ENCODE measurements around the gene C20orf141. TPM values are rescaled to one million over a fixed set of nuclear protein-coding genes. Genes with fewer than 3 reads are reported as not detected.

The C20orf141 gene
- total RNA-seq, 6 donors from 2014 or later = not detected

DNA sequence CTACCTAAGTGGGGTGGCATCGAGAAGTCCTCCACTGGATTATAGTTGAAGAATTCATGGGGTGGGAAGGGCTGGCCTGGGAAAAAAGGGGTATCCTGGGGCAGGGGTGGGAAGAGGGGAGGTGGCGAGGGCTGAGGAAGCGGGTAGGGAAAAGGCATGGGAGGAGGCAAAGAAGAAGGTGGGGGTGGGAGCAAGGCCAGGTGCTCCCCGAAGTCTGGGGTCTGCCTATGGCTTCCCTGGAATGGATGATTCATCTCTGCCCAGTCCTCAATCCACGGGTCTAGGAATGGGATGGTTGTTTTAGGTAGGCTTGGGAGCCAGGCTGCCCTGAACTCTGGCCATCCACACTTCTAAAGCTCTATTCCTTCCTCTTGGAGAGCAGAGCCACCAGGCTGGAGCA lies 21.2 kb downstream of the C20orf141 start:
- ATAC-seq (ENCODE audit: low FRiP score in 2 of 2) (no peak), DNase-seq (no peak)
- Histone ChIP-seq H3K36me3 (peaks cover 0 to 17% (median 3%) of the 10 kb centered on the region in 4 donors), H3K27ac (no peak overlapping the region), H3K4me1 (peaks cover 11 to 17% (median 13%) of the 10 kb centered on the region in 4 donors), H3K9me3 (no peaks in the 10 kb centered on the region), H3K27me3 (no peaks in the 10 kb centered on the region), H3K4me3 (no peak overlapping the region)
- 86 to 91% methylated on average over 5 of the region's 5 CpGs for WGBS, 2 donors
- TF ChIP-seq POLR2AphosphoS5 (IDR thresholded peaks at IDR 0.05) (no peak), EP300 (IDR thresholded peaks at IDR 0.05) (no peak), POLR2A (IDR thresholded peaks at IDR 0.05) (no peak)
- TF ChIP-seq, protein P1, sequence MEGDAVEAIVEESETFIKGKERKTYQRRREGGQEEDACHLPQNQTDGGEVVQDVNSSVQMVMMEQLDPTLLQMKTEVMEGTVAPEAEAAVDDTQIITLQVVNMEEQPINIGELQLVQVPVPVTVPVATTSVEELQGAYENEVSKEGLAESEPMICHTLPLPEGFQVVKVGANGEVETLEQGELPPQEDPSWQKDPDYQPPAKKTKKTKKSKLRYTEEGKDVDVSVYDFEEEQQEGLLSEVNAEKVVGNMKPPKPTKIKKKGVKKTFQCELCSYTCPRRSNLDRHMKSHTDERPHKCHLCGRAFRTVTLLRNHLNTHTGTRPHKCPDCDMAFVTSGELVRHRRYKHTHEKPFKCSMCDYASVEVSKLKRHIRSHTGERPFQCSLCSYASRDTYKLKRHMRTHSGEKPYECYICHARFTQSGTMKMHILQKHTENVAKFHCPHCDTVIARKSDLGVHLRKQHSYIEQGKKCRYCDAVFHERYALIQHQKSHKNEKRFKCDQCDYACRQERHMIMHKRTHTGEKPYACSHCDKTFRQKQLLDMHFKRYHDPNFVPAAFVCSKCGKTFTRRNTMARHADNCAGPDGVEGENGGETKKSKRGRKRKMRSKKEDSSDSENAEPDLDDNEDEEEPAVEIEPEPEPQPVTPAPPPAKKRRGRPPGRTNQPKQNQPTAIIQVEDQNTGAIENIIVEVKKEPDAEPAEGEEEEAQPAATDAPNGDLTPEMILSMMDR (IDR thresholded peaks at IDR 0.05) = no peak

DNA sequence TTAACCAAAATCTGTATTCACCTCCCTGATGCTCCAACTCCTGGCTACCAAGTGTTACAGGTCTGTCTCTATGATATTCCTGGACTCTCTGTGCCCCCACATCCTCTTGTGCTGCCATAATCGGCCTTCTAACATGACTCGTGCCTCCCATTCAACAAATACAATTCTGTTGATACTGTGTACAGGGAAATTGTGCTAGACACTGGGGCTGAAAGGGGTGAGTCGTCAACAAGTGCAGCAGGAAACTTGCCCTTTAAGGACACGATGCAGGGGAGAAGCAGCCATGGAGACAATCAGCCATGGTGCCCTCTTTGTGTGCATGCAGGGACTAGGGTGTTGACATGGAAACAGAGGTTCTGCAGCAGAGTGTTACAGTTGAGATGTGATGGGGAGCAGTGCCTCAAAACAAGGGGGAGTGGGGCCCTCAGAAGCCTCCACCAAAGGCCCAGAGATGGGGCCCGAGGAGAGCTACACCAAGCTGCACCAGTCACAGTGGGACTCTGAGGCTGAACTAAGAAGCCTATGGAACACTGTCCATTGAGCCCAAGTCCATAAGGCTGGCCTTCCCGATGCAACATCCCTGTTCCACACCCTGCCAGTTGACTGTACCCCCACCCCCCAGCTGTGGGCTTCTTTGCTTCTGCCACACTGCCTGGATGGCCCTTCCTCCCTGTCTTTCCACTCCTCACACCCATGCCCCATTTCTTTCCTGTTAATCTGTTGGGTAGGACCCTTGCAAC lies 22.6 kb downstream of the C20orf141 start:
- DNase-seq (no peak), ATAC-seq (ENCODE audit: low FRiP score in 2 of 2) (no peak)
- 93 to 96% methylated on average over 6 of the region's 6 CpGs for WGBS, 2 donors
- H3K27ac ChIP-seq = no peak overlapping the region
- H3K4me3 ChIP-seq = no peak overlapping the region
- H3K36me3 ChIP-seq = peaks cover 0 to 17% (median 3%) of the 10 kb centered on the region in 4 donors
- no peaks in the 10 kb centered on the region for H3K27me3 ChIP-seq
- no peaks in the 10 kb centered on the region for H3K9me3 ChIP-seq
- H3K4me1 ChIP-seq = peaks cover 15 to 30% (median 19%) of the 10 kb centered on the region in 4 donors
- TF ChIP-seq EP300 (IDR thresholded peaks at IDR 0.05) (no peak), POLR2A (IDR thresholded peaks at IDR 0.05) (no peak), POLR2AphosphoS5 (IDR thresholded peaks at IDR 0.05) (no peak)
- TF ChIP-seq, protein P1 (IDR thresholded peaks at IDR 0.05) = no peak

DNA sequence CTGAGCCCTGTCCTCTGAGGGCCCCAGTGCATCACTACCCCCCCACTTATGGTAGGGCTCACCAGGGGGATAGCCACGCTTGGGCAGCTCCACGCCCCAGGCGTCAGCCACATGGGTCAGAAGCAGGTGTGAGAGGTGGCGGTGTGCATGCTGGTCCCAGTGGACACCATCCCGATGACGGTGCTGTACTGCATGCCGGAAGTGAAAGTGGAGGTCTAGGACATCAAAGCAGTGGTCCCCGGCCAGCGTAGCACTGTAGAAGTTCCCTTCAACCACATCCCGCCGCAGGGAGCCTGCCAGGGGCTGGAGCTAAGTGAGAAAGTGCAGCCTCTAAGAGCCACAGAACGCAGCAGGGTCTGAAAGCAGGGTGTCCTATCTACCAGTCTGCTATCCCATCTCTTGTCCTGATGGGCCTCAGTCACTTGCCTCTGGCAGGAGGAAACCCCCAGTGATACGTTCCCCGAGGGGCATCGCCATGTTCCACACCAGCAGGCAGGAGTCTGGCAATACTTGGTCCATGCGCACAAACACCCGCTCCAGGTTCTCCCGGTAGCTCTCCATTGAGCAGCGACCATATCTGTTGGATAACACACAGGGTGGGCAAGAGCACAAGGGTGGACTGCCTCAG lies 23.5 kb downstream of the C20orf141 start:
- WGBS, 2 donors = 91 to 97% methylated on average over 16 to 17 of the region's 19 CpGs
- Histone ChIP-seq H3K4me3 (no peak overlapping the region), H3K9me3 (no peaks in the 10 kb centered on the region), H3K36me3 (peaks cover 0 to 17% (median 3%) of the 10 kb centered on the region in 4 donors), H3K27me3 (no peaks in the 10 kb centered on the region), H3K4me1 (peaks cover 14 to 30% (median 19%) of the 10 kb centered on the region in 4 donors), H3K27ac (no peak overlapping the region)
- TF ChIP-seq EP300 (IDR thresholded peaks at IDR 0.05) (no peak), POLR2AphosphoS5 (IDR thresholded peaks at IDR 0.05) (no peak)
- ATAC-seq (ENCODE audit: low FRiP score in 2 of 2) (no peak), DNase-seq (no peak)

DNA sequence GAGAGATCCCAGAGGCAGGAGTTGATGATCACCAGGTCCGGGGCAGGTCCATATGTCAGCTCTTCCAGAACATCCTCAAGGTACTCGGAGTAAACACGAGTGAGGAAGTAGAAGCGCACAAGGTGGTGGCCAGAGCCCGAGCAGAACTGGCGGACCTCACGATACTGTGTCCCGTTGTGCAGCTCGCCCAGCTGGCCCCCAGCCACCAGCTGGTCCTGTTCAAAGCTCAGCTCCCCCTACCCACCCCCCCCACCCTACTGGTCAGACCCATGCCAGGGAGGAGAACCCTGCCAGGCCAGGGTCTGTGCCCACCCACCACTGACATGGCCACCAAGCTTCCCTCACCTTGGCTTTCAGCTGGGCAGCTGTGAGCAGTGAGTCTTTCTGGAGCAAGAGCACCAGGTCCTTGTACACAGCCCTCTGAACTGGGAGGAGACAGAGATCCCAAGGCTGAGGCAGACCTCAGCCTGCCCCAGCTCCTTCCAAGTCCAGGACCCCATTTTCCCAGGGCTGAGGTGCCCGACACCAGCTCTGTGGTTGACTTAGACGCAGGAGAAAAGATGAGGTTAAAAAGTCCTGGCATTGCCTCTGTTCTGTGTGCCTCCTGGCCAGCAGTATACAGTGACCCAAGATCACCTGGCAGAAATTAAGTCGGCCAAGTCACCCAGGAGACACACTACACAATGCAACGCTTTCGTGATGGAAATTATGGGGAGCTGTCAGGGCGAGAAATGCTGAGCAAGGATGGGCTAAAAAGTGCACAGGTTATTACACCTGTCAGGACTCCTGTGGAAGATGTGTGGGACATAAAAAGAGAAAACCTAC lies 24.3 kb downstream of the C20orf141 start:
- H3K27ac ChIP-seq = no peak overlapping the region
- H3K4me1 ChIP-seq = peaks cover 14 to 30% (median 19%) of the 10 kb centered on the region in 4 donors
- DNase-seq (peak in 1 of 2 donors; percentile 55), ATAC-seq (ENCODE audit: low FRiP score in 2 of 2) (no peak)
- H3K9me3 ChIP-seq = no peaks in the 10 kb centered on the region
- peak overlapping the region in 1 of 4 donors; percentile 67 for H3K4me3 ChIP-seq
- H3K36me3 ChIP-seq = peaks cover 0 to 17% (median 5%) of the 10 kb centered on the region in 4 donors
- TF ChIP-seq POLR2A (IDR thresholded peaks at IDR 0.05) = no peak
- TF ChIP-seq EP300 (IDR thresholded peaks at IDR 0.05) = no peak
- TF ChIP-seq, protein P1 (IDR thresholded peaks at IDR 0.05) = no peak
- no peak for TF ChIP-seq POLR2AphosphoS5 (IDR thresholded peaks at IDR 0.05)
- H3K27me3 ChIP-seq = no peaks in the 10 kb centered on the region
- 93 to 95% methylated on average over 10 to 15 of the region's 15 CpGs for WGBS, 2 donors

DNA sequence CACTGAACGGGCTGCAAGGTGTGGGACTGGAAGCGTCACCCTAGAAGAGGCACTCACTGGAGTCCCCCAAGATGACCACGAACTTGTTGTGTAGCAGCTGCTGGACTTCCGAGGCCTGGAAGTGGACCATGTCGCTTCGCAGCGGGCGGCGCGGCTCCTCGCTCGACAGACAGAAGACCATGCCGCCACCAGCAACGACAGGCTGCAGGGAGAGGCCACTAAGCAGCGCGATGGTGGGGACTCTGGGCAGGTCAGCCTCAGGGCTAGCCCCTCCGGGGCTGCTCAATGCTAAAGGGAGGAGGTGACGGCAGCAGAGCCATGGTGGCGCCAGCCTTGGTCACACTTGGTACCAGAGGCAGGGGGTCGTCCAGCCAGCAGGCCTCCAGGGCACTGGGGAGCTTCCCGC lies 24.9 kb downstream of the C20orf141 start:
- H3K27me3 ChIP-seq = no peaks in the 10 kb centered on the region
- 90 to 96% methylated on average over 12 to 20 of the region's 21 CpGs for WGBS, 2 donors
- H3K4me3 ChIP-seq = peak overlapping the region; percentile 67 to 100 (median 94)
- H3K36me3 ChIP-seq = peaks cover 0 to 17% (median 5%) of the 10 kb centered on the region in 4 donors
- TF ChIP-seq POLR2A (IDR thresholded peaks at IDR 0.05) (no peak), EP300 (IDR thresholded peaks at IDR 0.05) (no peak), POLR2AphosphoS5 (IDR thresholded peaks at IDR 0.05) (no peak)
- TF ChIP-seq, protein P1 (IDR thresholded peaks at IDR 0.05) = no peak
- peaks cover 14 to 30% (median 19%) of the 10 kb centered on the region in 4 donors for H3K4me1 ChIP-seq
- DNase-seq = no peak
- H3K27ac ChIP-seq = peak overlapping the region; percentile 88 to 95 (median 92)
- no peak for ATAC-seq (ENCODE audit: low FRiP score in 2 of 2)
- no peaks in the 10 kb centered on the region for H3K9me3 ChIP-seq
